ENCODE data around the gene NXPE3.

Gene NXPE3

DNA sequence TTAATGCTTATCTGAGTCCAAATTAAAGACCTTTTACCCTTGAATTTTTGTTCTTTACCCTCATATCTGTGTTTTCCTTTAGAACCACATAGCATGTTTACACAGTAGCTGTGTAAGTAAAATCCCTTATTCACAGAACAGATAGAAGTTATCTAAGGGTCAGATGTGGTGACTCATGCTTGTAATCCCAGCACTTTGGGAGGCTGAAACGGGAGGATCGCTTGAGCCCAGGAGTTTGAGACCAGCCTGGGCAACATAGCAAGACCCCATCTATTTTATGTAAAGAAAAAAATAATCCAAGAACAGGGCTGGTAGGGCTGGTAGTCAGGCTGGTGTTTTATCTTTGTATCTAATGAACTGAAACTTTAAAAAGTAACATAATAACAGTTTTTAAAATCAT is 23.2 kb downstream of the NXPE3 start:
- in situ Hi-C loops (cut with MboI; ENCODE audit: low sequenced_read_pairs): loop anchor here (25.0 kb wide), 2 partner anchors 435 to 935 kb away; no protein-coding TSS in a partner anchor

DNA sequence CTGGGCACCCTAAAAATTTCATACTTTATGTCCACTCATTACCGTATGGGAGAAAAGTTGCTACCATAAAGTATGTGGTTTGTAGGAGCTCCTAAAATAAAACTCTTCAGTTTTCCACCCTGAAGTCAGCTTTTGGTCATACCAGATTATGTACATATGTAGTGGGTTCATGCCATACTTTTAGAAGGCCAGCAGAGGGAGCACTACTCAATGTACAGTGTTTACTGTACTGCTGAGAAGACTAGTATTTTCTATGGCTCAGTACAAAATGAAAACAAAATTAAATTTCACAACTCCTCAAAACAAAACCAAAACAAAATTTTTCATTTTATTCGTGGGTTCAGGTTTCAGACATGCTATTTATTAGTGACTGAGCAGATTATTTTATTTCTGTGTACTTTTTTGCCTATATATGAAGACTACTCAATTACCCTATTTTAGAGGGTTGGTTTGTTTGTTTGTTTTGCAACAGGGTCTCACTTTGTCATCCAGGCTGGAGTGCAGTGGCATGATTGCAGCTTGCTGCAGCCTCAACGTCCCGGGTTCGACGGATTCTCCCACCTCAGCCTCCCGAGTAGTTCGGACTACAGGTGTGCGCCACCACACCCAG is 24.3 kb downstream of the NXPE3 start:
- in situ Hi-C loops (cut with MboI; ENCODE audit: low sequenced_read_pairs): loop anchor here (25.0 kb wide), 2 partner anchors 434 to 934 kb away; no protein-coding TSS in a partner anchor

DNA sequence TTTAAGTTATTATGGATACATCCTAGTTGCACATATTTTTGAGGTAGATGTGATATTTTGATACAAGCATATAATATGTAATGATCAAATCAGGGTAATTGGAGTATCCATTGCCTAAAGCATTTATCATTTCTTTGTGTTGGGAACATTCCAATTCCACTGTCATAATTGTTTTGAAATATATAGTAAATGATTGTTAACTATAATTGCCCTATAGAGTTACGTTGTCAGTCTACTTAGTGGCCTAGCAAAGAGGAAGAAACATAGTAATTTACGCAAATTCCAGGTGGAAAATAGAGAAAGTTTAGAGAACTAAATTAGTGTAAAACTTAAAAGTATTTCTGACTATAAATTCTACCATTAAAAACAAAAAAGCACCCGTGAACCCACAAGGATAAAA is 24.9 kb downstream of the NXPE3 start:
- in situ Hi-C loops (cut with MboI; ENCODE audit: low sequenced_read_pairs): loop anchor here (25.0 kb wide), 2 partner anchors 433 to 933 kb away; no protein-coding TSS in a partner anchor

DNA sequence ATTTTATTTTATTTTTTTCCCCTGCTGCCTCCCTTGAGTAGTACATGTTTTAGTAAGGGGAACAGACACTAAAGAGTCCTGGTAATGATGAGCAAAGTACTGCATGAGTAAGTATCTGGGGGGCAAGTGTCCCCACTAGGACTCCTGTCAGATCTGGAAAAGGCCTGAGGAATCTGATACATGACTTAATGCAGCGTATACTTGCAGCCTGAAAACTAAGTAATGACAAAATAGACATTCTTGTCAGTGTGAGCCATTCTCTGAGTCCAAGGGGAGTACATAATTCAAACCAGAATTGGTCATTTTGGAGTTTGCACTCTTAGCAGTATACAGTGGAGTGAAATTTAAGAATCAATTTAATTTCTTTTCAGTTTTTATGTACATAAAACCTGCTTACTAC is 27.5 kb downstream of the NXPE3 start:
- in situ Hi-C loops (cut with MboI; ENCODE audit: low sequenced_read_pairs): loop anchor here (25.0 kb wide), 2 partner anchors 431 to 931 kb away; no protein-coding TSS in a partner anchor

DNA sequence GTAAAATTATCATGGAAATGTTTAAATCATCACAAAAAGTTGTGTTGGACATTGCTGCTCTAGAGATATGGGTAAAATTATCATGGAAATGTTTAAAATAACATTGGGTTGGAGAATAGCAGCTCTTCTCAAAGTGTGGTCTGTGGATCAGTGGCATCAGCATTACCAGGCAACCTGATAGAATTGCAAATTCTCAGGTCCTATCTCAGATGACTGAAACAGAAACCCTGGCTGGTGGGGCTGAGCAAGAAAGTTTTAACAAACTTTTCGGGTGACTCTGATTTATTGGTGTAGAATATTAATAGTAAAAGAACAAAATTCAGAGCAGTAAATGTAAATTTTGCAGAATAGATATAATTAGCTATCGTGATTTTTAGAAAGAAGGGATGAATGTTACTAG is 28.9 kb downstream of the NXPE3 start:
- in situ Hi-C loops (cut with MboI; ENCODE audit: low sequenced_read_pairs): loop anchor here (25.0 kb wide), 2 partner anchors 429 to 929 kb away; no protein-coding TSS in a partner anchor

DNA sequence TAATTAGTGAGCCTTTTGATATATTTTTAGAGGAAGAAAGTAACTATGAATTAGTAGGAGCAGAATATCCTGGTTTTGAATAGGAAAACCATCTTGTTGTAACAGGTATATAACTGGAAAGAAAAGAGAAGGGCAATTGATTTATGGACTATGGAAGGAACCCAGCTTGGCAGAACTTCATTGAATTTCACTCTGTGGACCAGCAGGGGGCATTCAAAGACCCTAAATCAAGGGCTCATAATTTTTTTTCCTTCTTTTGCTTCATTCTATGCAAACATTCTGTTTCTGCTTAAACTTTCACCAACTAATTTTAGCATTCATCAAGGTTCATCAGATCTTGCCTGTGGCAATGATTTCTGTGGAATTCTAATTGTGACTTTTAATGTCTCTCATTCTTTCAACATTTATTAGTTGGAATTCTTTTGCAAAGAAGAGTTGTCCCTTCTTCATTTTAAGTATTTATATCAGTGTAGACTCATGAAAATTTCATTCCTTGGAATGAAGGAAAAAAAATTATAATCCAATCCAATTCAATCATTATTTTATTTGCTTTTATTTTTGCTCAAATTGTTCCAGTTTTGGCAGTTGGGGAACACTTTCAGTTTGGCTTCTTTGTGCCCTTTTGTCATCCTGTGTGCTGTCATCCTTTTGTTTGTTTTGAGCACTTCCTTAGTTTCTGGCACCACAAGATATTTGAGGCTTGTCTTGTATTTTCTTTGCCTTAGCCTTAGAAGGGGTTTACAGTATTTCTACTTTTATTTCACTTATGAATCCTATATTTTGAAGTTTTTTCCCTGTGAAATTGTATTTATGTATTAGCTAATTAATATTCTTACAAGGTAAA is 30.4 kb downstream of the NXPE3 start:
- in situ Hi-C loops (cut with MboI; ENCODE audit: low sequenced_read_pairs): loop anchor here (25.0 kb wide), 2 partner anchors 428 to 928 kb away; no protein-coding TSS in a partner anchor

DNA sequence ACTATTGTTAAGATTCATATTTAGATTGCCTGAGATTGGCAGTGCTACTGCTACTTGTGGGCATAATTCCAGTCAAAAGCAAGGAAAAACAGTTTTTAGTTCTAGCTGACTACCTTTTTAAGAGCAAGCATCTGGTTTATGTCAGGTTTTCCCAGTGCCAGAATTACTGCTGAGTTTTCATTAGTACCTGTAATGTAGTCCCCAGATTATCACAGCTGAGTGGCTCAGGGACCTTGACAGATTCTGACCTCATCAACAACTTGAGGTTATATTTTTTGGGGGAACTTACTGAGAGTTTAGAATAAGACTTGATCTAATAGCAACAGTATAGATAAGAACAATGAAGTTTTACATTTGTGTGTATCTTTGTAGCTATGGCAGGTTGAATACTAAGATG is 31.0 kb downstream of the NXPE3 start:
- in situ Hi-C loops (cut with MboI; ENCODE audit: low sequenced_read_pairs): loop anchor here (25.0 kb wide), 2 partner anchors 427 to 927 kb away; no protein-coding TSS in a partner anchor

DNA sequence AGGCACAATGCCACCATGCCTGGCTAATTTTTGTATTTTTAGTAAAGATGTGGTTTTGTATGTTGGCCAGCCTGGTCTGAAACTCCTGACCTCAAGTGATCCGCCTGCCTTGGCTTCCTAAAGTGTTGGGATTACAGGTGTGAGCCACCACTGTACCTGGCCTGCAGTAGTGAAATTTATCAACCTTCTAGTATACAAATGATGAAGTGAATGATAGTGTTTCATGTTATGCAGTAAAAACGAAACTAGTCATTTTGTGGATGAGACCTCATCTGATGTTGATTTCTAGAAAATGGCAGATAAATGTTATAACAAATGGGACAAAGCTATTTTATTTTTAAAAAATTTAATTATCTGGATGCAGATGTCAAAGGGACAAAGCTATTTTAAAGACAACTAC is 32.9 kb downstream of the NXPE3 start:
- in situ Hi-C loops (cut with MboI; ENCODE audit: low sequenced_read_pairs): loop anchor here (25.0 kb wide), 2 partner anchors 425 to 925 kb away; no protein-coding TSS in a partner anchor

DNA sequence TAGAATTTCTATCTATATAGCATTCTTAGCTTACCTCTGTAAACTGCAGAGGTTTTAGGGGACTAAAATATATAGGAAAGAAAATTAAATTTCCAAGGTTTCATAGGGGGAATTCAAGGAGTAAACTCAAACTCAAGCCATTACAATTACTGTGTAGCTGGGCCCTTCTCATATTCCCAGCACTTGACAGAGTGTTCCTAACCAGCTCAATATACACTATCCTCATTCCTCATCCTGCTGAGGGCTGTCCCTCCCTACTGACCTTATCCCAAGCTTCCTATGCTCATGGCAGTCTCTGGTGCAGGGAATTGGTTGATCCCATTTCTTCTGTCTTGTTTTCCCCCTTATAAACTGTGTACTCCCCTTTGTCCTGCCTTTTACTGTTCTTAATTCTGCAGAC is 33.9 kb downstream of the NXPE3 start:
- in situ Hi-C loops (cut with MboI; ENCODE audit: low sequenced_read_pairs): loop anchor here (25.0 kb wide), 2 partner anchors 424 to 924 kb away; no protein-coding TSS in a partner anchor

DNA sequence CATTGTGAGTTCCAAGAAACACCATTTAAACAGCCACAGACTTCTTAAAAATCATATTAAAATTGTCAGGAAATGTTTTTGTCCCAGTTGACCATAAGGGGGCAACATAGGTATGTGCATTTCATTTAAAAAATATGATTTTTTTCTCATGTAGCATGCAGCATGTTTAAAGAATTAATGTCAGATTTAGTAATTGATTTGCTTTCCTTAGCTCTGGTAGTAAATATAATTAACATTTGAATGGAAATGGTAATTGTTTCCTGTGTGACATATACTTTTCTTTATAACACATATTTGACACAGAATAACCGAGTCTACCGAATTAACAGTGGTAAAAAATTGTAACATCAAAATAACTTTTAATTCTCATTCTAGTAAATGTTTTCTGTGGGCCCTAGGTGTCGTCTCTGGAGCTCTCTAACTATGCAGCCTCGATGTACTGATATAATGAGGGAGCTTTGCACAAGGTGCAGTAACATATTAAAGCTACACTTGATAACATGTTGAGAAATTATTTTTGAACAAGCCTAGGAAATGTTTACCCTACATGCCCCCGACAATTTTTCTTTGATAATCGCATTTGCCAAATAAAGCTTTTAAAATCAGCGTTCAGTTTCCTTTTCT is 34.9 kb downstream of the NXPE3 start:
- in situ Hi-C loops (cut with MboI; ENCODE audit: low sequenced_read_pairs): loop anchor here (25.0 kb wide), 2 partner anchors 423 to 923 kb away; no protein-coding TSS in a partner anchor

DNA sequence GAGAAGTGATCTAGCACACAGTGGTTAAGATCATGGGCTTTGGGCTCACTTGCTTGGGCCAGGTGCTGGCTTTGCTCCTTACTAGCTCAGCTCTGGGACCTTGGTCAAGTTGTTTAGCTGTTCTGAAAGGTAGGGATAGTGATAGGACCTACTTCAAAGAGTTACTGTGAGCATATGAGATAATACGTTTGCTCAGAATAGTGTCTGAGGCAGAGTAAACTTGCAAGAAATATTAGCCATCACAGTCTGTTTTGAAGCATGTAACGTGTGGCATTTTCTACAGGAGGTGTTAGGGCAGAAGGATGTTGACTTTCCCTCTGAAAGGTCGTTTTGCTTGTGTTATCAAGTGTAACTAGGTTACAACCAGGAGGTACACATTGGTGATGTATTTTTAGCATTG is 35.8 kb downstream of the NXPE3 start:
- in situ Hi-C loops (cut with MboI; ENCODE audit: low sequenced_read_pairs): loop anchor here (25.0 kb wide), 2 partner anchors 422 to 922 kb away; no protein-coding TSS in a partner anchor

DNA sequence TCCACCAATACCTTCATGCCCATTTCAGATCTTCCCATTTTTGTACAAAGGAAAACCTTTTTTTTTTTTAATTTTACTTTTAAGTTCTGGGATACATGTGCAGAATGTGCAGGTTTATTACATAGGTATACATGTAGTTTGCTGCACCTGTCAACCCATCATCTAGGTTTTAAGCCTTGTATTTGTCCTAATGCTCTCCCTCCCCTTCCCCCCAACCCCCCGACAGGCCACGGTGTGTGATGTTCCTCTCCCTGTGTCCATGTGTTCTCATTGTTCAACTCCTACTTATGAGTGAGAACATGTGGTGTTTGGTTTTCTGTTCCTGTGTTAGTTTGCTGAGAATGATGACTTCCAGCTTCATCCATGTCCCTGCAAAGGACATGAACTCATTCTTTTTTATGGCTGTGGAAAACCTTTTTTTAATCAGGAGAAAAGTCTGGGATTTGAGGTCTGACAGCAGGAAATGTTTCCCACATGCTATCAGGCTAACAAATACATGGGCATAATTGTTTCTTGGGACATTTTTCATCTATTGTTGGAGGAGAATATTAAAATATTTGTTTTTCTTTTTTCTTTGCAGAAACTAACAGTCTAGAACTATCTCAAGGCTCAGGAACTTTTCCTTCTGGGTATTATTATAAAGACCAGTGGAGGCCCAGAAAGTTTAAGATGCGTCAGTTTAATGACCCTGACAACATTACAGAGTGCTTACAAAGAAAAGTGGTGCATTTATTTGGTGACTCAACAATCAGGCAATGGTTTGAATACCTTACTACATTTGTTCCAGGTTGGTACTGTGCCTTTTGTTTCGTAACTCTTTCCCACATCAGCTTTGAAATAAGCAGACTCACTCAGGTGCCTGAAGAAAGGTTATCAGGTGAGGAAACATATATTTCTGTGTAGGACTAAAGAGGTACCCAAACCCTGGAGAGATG is 37.5 kb downstream of the NXPE3 start:
- in situ Hi-C loops (cut with MboI; ENCODE audit: low sequenced_read_pairs): loop anchor here (25.0 kb wide), 2 partner anchors 421 to 921 kb away; no protein-coding TSS in a partner anchor

DNA sequence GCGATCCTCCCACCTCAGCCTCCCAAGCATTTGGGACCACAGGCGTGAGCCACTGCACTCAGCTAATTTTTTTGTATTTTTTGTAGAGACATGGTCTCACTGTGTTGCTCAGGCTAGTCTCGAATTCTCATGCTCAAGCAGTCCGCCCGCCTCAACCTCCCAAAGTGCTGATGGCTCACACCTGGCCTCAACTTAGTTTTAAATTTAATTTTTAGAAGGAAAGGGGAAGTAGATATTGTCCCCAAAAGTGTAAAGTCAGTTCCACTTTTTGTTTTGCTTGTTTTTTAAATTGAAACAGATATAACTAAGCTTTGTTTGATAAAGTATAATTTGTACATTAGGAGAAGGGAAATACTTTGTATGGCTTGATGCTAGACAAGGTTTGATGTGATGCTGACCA is 39.0 kb downstream of the NXPE3 start:
- in situ Hi-C loops (cut with MboI; ENCODE audit: low sequenced_read_pairs): loop anchor here (25.0 kb wide), 2 partner anchors 419 to 919 kb away; no protein-coding TSS in a partner anchor

DNA sequence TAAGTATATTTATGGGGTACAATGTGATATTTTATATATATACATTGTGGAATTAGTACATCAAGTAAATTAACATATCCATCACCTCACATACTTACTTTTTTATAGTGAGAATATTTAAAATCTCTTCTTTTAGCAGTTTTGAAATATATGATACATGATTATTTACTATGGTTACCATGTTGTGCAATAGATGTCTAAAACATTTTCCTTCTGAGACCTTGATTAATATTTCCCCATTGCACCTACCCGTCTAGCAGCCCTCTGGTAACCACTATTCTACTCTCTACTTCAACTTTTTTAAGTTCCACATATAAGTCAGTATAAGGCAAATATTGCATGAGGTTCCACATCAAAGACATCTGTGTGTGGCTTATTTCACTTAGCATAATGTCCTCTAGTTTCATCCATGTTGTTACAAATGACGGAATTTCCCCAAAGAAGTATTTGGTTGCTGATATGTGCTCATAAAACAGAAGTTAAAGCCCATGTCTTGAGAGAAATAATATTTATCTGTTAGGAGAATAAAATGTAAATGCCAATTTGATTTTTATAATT is 40.7 kb downstream of the NXPE3 start:
- in situ Hi-C loops (cut with MboI; ENCODE audit: low sequenced_read_pairs): loop anchor here (25.0 kb wide), 2 partner anchors 418 to 918 kb away; no protein-coding TSS in a partner anchor

DNA sequence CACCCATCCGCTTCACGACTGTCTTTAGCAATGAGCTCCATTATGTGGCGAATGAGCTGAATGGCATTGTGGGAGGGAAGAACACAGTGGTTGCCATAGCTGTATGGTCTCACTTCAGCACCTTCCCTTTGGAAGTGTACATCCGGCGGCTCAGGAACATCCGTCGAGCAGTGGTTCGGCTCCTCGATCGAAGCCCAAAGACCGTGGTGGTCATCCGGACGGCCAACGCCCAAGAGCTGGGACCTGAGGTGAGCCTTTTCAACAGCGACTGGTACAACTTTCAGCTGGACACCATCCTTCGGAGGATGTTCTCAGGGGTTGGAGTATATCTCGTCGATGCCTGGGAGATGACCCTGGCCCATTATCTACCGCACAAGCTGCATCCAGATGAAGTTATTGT is 42.5 kb downstream of the NXPE3 start:
- in situ Hi-C loops (cut with MboI; ENCODE audit: low sequenced_read_pairs): loop anchor here (25.0 kb wide), 2 partner anchors 416 to 916 kb away; no protein-coding TSS in a partner anchor

DNA sequence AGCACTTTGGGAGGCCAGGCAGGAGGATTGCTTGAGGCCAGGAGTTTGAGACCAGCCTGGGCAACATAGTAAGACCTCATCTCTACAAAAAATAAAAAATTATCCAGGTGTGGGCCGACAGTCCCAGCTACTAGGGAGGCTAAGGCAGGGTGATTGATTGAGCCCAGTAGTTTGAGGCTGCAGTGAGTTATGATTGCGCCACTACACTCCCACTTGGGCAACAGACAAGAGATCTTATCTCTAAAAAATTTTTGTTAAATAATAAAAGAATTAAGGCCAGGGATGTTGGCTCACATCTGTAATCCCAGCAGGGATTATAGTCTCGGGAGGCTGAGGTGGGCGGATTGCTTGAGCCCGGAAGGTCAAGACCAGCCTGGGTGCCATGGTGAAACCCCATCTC is 44.5 kb downstream of the NXPE3 start:
- in situ Hi-C loops (cut with MboI; ENCODE audit: low sequenced_read_pairs): loop anchor here (25.0 kb wide), 2 partner anchors 414 to 914 kb away; no protein-coding TSS in a partner anchor

DNA sequence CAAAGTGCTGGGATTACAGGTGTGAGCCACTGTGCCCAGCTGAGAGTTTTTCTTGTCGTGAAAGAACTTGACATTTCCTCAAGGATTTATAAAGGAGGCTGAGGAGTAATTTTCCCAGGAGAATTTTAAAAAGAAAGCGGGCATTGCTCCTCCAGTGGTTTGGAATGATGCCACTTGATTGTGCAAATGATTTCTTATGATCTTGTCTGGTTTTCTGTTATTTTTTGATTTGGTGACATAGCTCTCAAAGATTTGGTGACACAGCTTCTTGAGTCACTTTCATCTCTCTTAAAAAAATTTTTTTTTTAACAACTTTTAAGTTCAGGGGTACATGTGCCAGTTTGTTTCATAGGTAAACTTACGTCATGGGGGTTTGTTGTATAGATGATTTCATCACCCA is 45.7 kb downstream of the NXPE3 start:
- in situ Hi-C loops (cut with MboI; ENCODE audit: low sequenced_read_pairs): loop anchor here (25.0 kb wide), 2 partner anchors 413 to 913 kb away; no protein-coding TSS in a partner anchor

DNA sequence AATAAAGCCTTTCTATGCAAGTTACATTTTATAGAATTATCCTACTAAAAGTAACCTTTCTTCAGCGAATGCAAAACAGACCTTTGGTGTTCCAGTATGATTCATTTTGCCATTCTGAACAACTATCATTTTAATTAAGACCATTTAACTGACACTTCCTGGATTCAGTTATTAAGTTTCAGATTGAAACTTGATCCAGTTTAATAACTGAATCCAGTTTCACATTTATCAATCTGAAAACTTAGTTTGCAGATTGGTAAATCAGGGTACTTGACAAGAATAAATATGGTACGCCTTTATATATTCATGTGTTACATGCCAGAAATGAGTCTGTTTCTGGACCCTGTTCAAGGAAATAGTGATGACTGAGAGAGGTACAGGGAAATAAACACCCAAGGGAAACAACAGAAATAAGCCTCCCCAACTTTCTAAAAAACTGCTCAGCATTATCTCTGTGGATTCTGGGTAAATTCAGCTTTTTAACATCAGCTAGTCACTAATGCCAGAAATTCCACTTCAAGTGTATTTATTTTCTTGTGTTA is 47.0 kb downstream of the NXPE3 start:
- in situ Hi-C loops (cut with MboI; ENCODE audit: low sequenced_read_pairs): no loop called here
